Effector memory CD4-positive, alpha-beta T cell (primary cell): ENCODE data around the gene RRBP1.

Experiments
- DNase-seq, 3 donors: peaks; one replicate each; pipeline ENCODE4 v3.0.0-alpha.2; 2020
- H3K27ac ChIP-seq: 2 replicates; pipeline ENCODE4 v1.7.0; 2013; ENCODE audit warnings: mild to moderate bottlenecking, low read length, moderate library complexity; ENCODE audit not compliant: insufficient read depth, poor library complexity, severe bottlenecking
- H3K27me3 ChIP-seq: replicated peaks from 2 replicates; pipeline ENCODE4 v1.7.0; 2013; ENCODE audit warnings: mild to moderate bottlenecking, low read length; ENCODE audit not compliant: insufficient read depth, control insufficient read depth, poor library complexity, severe bottlenecking
- H3K36me3 ChIP-seq: 2 replicates; pipeline ENCODE4 v1.7.0; 2013; ENCODE audit warnings: mild to moderate bottlenecking, low read length, moderate library complexity; ENCODE audit not compliant: control insufficient read depth, insufficient read depth
- H3K4me1 ChIP-seq: 2 replicates; pipeline ENCODE4 v1.7.0; 2013; ENCODE audit warnings: low read length, mild to moderate bottlenecking; ENCODE audit not compliant: control insufficient read depth, insufficient read depth, poor library complexity, severe bottlenecking
- H3K4me3 ChIP-seq: 2 replicates; pipeline ENCODE4 v1.7.0; 2013; ENCODE audit warnings: low read length, low read depth, mild to moderate bottlenecking; ENCODE audit not compliant: insufficient read depth, poor library complexity, severe bottlenecking
- H3K9me3 ChIP-seq: 2 replicates; pipeline ENCODE4 v1.7.0; 2013; ENCODE audit warnings: mild to moderate bottlenecking, low read length, moderate library complexity; ENCODE audit not compliant: control insufficient read depth

The RRBP1 gene

DNA sequence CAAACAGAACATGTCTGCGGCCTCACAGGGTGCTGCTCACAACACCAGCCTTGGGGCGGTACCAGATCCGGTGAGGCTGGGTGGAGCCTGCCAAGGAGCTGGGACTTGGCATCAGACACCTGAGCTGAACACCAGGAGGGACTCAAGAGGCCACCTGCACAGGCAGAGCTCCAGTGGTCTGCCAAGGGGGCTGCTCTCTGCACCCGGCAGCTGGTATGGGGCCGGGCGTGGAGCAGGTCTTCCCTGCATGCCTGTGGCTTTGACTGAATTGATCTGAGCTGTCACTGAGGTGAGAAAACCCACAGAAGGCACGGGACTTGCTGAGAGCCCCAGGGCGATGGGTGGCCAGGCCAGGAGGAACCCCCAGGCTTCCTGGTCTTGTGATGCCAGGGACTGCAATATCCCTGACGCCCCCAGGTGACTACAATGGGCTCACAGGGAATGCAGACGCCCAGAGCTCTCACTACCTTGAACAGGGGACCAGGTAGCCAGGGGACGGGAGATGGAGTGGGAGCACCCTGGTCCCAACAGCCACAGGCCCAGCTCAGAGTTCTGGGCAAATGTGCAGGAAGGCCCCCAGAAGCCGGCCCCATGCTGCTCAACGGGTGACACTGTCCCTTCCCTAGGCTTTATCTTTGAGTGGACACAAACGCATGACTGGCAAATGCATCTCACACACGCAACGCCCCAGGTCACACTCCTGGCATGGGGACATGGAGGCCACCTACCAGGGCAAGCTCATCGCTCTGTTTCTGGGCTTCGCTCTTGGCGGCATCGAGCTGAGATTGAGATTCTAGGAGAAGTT, 64.0 kb downstream of the RRBP1 start:
- Histone ChIP-seq H3K36me3 (peaks cover 40% of the 10 kb centered on the region), H3K9me3 (no peaks in the 10 kb centered on the region), H3K4me3 (no peak overlapping the region), H3K27me3 (no peaks in the 10 kb centered on the region), H3K27ac (no peak overlapping the region), H3K4me1 (peaks cover under 1% of the 10 kb centered on the region)
- no peak for DNase-seq

DNA sequence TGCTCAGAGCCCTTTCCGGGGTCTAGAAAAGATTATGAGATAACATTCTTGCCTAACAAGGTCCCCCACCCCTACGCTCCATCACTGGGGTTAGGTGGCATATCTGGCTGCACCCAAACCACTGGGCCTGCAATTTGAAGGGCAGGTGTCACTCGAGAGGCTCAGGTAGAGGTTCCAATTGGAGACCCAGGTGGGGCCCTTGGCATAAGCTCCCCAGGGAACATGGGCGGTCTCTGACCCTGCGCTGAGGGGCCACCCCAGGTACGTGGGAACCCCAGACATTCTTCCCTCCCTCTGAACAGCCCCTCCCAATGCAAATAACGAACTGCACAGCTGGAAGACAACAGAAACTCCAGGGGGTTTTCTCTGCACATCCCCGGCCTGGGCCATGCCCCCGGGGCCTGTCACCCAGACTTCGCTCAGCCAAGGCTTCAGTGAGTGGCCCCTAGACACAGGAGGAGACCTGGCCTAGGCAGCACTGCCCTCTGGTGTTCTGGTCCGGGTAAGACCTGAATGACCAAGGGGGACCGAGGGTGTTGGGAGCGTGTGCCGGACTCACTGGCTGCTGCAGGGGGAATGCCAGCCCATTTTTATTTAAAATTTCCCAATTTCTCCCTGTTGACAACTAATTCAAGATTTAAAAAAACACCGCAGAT, 64.7 kb downstream of the RRBP1 start:
- H3K9me3 ChIP-seq = no peaks in the 10 kb centered on the region
- peaks cover 35% of the 10 kb centered on the region for H3K36me3 ChIP-seq
- no peaks in the 10 kb centered on the region for H3K27me3 ChIP-seq
- peaks cover 8% of the 10 kb centered on the region for H3K4me1 ChIP-seq
- no peak overlapping the region for H3K4me3 ChIP-seq
- H3K27ac ChIP-seq = no peak overlapping the region
- peak in 2 of 3 donors; percentile 30 to 34 for DNase-seq

DNA sequence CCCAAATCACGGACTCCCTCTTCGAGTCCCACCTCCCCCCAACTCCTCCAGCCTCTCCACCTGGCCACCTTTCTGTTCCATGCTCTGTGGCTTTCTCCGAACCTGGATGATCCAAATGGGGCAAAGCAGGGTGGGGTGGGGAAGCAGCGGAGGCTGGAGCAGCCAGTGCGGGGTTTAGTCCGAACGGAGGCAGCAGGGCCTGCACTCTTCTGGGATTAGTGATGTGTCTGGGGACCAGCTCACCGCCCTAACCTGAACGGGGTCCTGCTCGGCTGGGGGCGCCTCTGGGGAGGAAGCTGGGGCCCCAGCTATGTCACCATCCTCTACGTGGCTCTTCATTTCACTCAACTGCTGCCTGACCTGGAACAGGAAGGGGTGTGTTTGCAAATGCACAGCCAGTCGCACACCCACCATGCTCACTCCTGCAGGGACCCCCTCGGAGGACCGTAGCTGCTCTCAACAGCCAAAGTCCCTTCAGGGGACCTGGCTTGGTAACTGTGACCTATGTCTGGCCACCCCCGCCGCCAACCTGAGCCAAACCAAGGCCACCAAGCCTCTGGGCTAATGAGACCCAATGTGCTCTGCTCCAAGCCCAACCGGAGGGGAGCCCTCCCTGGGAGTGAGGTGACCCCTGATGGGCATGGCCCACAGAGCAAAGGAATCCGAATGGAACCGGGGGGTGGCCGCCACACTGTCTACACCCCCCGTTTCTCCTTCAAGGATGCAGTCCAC, 65.4 kb downstream of the RRBP1 start:
- no peak for DNase-seq
- Histone ChIP-seq H3K4me3 (no peak overlapping the region), H3K9me3 (no peaks in the 10 kb centered on the region), H3K27me3 (no peaks in the 10 kb centered on the region), H3K27ac (no peak overlapping the region), H3K36me3 (peaks cover 29% of the 10 kb centered on the region), H3K4me1 (peaks cover 15% of the 10 kb centered on the region)

- H3K27ac ChIP-seq = no peak overlapping the region
- H3K4me3 ChIP-seq = no peak overlapping the region
- H3K4me1 ChIP-seq = peaks cover 22% of the 10 kb centered on the region
- H3K27me3 ChIP-seq = no peaks in the 10 kb centered on the region
- no peaks in the 10 kb centered on the region for H3K9me3 ChIP-seq
- DNase-seq = no peak
- peaks cover 22% of the 10 kb centered on the region for H3K36me3 ChIP-seq
These were observed 66.2 kb downstream of the RRBP1 start for GRCh38 chr20:17615645-17616479.

- H3K27ac ChIP-seq = no peak overlapping the region
- no peak overlapping the region for H3K4me3 ChIP-seq
- H3K9me3 ChIP-seq = no peaks in the 10 kb centered on the region
- peaks cover 30% of the 10 kb centered on the region for H3K4me1 ChIP-seq
- H3K27me3 ChIP-seq = no peaks in the 10 kb centered on the region
- no peak for DNase-seq
- H3K36me3 ChIP-seq = peaks cover 14% of the 10 kb centered on the region
These were observed 67.0 kb downstream of the RRBP1 start for GRCh38 chr20:17614812-17615644.

DNA sequence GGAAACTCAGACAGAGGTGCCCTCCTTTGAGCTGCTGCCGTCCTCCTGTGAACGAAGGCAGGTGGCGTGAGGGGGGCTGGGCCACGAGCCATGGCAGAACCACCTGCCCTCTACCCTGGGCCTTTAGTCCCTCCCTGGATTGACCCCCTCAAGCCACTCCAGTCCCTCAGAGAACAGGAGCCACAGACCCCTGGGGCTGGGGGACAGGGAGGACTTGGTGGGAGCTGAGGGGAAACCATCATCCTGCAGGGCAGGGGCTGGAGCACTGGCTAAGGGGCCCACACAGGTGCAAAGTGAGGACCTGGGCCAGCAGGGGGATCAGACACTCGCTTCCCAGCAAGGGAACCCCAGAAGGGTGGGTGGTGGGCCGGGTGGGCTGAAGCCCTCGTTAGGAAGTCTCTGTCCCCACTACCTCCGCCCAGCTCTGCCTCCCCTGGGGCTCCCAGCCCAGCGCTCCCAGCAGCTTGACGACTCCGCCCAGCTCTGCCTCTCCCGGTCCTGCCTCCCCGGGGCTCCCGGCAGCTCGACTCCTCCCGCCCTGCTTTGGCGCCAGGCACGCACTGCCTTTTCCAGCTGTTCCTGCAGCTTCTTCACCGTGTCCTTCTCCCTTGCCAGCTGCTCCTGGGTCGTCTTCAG, 67.7 kb downstream of the RRBP1 start:
- Histone ChIP-seq H3K4me1 (peaks cover 37% of the 10 kb centered on the region), H3K36me3 (peaks cover 7% of the 10 kb centered on the region), H3K4me3 (no peak overlapping the region), H3K9me3 (no peaks in the 10 kb centered on the region), H3K27ac (no peak overlapping the region), H3K27me3 (no peaks in the 10 kb centered on the region)
- DNase-seq = no peak

DNA sequence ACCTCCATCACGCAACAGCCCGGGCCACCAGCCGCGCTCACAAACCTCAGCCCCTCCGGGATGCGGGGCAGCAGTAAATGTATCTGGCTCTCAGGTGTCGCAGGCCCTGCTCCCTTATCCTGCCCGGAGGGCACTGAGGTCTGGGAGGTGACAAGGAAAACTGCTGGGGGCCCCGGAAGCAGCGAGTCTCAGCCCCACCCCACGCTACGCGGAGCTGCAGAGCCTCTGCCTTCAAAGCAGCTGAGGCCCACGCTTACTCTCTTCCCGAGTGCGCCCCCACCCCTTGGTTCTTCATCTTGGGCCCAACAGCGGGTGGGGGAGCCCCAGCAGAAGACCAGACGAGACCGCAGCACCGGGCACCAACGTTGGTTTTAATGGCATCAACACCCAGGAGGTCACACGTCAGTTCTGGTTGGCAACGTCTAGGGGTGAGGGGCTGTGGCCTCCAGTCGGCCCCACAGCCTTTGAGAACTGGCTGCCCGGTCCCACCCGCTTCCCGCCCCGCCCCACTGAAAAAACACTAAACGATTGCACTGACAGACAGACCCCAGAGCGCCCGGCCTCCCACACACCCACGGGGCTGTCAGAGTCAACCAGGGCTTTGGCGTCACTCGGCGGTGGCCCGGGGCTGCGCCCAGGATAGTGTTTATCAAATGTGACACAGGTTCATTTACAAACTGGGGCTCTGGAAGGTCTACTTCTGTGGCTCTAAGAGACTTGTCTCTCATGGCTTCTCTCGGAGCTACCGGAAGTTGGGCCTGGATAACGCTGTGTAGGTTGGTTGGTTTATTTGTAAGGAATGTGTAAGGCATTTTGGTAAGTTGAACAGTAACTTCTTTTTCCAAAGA, 68.5 kb downstream of the RRBP1 start:
- no peak for DNase-seq
- Histone ChIP-seq H3K27me3 (no peaks in the 10 kb centered on the region), H3K4me1 (peaks cover 39% of the 10 kb centered on the region), H3K9me3 (no peaks in the 10 kb centered on the region), H3K27ac (no peak overlapping the region), H3K4me3 (no peak overlapping the region), H3K36me3 (peaks cover 2% of the 10 kb centered on the region)

- DNase-seq = no peak
- H3K27me3 ChIP-seq = no peaks in the 10 kb centered on the region
- peaks cover 39% of the 10 kb centered on the region for H3K4me1 ChIP-seq
- no peaks in the 10 kb centered on the region for H3K9me3 ChIP-seq
- no peak overlapping the region for H3K4me3 ChIP-seq
- no peaks in the 10 kb centered on the region for H3K36me3 ChIP-seq
- no peak overlapping the region for H3K27ac ChIP-seq
These were observed 69.1 kb downstream of the RRBP1 start for GRCh38 chr20:17612992-17613327.
